ENCODE measurements around the gene CCDC90B.
"Not testable (repeated sequence)": the region's sequence is repeated elsewhere in the genome, so short reads cannot be mapped to it uniquely, and the experiment has no call there.

CCDC90B gene

DNA sequence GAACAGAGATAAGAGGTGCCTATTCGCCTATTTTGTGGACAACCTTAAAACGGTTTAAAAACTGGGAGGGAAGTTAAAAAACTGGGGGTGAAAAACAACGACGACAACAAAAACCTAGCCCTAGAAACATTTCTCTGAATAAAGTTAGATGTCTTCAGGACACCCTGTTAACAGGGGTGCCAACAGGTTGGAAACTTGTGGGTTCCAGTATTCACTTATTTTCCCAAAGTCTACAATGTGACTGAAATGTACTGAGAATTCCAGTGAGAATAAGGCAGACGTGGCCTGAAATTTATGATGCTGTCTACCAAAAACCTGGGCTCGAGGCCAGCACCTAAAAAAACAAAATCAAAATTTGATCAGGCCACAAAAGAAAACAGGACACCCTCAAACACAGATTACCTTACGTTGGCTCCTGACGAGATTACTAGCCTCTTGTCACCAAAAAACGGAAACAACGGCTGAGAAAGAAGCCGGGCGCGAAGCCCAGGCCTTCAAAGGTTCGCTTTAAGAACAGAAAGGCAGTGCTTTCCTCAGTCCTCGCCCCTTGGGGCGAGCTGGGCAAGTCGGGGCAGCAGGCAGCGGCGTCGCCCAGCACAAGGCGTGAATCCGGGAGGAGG is 906 bp downstream of the CCDC90B start:
- no peak for DNase-seq

DNA sequence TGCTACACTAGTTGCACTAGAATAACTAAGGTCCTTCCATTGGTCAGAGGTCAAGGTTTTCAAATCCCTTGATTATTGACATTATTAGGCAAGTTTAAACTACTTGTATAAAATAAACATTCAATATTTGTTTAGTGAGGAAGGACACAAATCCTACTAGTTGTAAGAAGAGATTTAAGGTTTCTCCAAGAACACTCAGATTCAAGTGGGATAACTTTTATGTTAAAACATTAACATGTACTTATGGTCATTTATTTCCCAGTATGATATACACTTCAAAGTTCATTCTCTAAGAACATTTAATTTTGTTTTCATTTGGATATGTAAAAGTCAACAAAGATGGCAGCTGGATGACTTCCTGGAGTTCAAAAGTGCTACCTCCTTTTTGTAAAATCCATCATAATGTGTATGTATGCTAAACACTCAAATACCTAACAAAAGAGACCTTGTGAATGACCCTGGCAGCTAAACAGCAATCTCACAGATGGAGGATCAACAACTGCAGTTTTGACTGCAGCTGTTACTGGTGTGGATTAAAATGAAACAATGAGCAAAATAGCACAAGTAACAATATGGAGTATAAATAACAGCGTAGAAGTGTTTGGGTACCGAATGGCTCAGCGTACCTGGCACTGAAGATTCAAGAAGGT is 1.5 kb downstream of the CCDC90B start:
- no peak for DNase-seq

DNA sequence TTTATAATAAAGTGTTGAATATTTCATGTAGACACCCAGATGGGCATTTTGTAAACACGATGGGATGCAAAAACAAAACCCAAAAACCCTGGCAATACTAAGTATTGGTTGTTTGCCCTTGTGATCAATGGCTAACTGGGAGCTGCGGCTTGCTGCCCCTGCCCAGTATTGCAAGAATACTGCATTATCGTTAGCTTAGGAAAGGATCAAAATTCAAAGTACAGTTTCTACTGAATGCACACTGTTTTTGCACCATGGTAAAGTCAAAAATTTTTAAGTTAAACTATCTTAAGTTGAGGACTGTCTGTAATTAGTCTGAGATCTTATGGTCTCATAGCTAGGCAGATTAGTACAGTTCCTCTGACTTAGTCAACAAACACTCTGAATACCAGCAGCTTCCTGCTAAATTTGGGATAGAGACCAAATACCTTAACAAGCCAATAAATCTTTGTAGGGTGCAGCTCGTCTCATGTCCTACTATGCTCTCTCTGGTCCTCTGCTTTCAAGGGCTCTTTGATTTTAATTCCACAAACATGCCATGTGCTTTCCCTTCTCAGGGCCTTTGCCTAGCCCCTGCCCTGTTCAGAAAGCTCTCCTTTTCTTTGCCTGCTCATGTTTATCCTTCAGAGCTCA is 4.0 kb downstream of the CCDC90B start:
- DNase-seq = no peak

DNA sequence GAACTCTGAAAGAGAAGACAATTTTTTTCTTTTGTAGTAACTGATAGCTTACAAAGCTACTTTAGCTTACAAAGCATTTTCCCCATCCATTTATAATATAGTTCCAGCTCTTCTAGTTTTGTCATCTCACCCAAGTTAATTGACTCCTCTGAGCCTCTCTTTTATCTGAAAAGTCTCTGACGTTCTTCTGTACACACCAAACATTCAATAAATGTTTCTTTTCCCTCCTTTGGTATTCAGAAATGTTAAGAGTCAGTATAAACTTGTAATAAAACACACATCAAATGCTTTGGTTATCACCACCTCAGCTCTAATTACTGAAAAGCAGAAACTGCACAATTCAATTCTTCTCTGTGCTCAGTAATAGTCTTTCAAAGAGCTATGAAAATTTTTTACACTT is 5.9 kb downstream of the CCDC90B start:
- no peak for DNase-seq

DNA sequence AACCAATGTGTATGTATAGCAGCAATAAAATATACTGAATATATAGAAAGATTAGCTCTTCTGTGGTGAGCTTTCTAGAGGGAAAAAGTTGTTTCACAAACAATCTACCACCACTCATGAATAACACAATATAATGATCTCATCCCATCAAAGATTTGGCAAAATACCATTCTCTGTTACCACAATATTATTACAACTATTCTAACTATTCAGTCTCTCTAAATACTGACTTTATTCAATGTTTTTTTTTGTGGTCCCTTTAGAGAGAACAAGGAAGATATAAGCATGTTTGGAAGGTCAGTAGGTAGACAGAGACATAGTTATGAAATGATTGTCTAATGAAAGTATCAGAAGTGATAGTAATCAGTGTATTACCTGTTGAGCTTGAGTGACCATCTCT is 7.8 kb downstream of the CCDC90B start:
- DNase-seq = no peak

DNA sequence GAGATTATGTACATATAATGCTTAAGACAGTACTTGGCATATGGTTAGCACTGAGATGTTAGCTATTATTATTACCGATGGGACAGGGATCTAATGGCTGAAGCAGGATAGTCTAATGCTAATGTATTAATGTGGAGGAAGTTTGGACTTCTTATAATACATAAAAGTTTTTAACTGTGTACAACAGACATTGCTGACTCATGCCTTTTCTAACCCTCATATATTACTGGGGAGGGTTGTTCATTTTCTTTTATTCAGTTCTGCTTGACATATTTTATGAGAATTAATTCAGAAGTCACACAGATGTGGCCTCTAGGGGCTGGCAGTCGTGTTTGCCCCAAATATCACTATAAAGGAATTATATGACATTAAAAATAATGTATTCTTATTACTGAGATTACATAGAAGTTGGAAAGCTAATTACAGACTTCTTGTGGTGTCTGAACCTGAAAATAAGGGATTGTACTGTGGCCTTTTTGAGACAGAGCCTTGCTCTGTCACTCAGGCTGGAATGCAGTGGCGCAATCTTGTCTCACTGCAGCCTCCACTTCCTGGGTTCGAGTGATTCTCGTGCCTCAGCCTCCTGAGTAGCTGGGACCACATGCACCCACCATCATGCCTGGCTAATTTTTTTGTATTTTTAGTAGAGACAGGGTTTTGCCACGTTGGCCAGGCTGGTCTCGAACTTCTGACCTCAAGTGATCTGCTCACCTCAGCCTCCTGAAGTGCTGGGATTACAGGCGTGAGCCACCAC is 10.1 kb downstream of the CCDC90B start:
- no peak for DNase-seq

DNA sequence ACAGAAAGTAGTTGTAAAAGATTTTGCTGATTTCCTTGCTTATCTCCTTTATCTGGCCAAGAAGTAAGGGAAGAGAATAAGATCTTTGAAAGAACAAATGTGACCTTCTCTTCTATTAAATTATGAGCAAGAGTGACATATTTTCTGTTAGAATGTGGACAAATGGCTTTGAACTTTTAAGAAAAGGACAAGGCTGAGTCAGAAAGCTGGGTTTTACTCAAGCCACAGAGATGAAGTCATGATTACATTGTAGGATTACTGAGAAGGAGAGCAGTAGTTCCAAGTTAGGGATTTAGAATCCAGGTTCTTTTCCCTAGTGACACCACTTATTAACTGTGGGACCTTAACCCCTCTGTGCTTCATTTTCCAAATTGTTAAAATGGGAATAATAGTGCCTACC is 13.5 kb downstream of the CCDC90B start:
- DNase-seq = no peak

DNA sequence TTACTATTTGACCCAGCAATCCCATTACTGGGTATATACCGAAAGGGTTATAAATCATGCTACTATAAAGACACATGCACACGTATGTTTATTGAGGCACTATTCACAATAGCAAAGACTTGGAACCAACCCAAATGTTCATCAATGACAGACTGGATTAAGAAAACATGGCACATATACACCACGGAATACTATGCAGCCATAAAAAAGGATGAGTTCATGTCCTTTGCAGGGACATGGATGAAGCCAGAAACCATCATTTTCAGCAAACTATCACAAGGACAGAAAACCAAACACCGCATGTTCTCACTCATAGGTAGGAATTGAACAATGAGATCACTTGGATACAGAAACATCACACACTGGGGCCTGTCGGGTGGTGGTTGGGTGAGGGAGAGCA is 14.4 kb downstream of the CCDC90B start:
- not testable (repeated sequence) for DNase-seq

DNA sequence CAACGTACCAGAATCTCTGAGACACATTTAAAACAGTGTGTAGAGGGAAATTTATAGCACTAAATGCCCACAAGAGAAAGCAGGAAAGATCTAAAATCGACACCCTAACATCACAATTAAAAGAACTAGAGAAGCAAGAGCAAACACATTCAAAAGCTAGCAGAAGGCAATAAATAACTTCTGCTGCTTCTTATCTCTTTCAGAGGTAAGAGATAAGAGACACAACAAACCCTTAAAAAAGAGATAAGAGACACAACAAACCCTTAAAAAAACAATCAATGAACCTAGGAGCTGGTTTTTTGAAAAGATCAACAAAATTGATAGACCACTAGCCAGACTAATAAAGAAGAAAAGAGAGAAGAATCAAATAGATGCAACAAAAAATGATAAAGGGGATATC is 17.1 kb downstream of the CCDC90B start:
- DNase-seq = not testable (repeated sequence)

DNA sequence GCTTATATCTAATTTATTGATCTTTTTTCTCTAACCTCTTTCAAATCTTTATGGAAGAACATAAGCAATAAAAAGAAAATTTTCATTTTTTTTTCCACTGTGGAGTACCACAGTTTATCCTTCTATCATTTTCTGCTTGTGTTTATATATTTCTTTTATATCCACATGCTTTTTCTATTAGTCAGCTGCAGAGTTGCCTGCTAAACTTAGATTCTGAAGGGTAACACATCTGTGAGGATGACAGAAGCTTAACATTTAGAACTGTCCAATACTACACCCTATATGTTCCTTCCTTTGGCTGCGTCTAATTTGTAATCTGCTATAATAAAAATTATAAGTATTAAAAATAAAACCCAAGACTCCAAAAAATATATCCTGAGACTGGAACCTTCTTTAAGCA is 20.8 kb downstream of the CCDC90B start:
- no peak for DNase-seq

DNA sequence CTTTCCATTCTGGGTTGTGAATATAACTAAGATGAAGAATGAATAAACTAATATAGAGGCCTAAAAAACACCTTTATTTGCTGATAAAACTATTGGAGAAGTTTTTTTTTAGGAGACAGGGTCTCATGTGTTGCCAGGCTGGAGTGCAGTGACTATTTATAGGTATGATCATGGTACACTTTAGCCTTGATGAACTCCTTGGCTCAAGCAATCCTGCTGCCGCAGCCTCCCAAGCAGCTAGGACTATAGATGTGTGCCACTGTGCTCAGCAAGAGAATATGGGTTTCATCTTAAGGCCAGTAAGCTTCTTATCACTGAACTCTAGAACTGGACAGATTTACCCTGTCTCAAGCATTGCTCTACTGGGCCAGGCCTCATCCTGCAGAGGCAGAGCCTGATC is 26.6 kb downstream of the CCDC90B start:
- DNase-seq = no peak

DNA sequence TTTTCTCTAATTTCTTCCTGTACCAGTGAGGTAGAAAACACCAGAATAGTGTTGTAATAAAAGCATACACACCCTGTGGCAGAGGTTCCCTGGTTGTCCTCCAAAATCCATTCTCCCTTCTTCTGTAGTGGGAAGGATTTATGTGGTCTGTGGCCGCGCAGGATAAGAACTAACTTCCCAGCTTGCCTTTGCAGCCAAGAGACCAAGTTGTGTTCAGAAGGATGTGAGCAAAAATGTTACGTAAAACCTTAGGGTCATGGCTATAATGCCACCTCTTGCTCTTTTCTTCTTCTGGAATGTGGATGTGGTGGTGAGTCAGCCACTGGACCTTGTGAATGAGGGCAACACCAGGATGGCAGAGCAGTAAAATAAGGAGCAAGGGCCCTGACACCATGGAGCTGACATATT is 28.4 kb downstream of the CCDC90B start:
- no peak for DNase-seq

DNA sequence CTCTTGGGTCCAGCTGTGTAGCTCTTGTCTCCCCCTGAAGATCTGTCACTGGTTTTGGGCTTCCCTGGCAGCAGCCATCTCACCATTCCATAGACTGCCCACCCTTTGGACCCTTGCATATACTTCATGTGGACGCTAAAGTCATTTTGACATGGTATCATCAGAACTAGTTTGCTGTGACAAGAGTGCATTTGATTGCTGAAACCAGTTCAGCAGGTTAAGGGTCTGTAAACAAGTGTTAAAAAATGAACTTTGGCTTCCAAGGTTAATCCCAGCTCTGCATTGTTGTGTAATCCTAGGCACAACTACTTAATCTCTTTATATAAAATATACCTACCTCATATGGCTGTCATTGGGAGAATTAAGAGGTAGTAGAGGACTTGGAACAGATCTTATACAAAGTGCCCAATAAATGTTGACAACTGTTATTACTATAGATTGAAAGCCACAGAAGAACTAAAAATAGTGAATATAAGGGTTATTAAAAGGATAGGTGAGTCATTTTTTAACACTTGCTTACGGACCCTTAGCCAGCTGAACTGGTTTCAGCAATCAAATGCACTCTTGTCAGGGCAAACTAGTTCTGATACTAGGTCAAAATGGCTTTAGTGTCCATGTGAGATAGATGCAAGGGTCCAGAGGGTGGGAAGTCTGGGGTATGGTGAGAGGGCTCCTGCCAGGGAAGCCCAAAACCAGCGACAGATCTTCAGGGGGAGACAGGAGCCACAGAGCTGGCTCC is 29.4 kb downstream of the CCDC90B start:
- no peak for DNase-seq

DNA sequence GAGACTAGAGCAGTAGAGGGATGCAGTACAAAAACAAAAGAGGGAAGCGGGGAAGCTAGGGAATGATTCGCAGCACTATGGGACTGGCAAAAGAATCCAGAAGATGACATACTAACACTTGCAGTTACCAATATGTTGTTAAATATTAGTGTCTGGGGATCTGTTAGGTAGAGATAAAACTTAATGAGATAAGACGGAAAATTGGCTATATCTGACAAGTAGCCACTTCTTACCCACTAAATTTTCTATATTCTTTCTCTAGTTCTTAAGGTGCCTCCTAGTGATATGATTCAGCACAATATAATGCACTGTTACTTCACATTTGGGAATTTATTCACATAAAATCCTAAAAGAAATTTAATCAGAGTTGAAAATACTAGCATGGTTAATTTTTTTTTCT is 30.8 kb downstream of the CCDC90B start:
- DNase-seq = no peak

DNA sequence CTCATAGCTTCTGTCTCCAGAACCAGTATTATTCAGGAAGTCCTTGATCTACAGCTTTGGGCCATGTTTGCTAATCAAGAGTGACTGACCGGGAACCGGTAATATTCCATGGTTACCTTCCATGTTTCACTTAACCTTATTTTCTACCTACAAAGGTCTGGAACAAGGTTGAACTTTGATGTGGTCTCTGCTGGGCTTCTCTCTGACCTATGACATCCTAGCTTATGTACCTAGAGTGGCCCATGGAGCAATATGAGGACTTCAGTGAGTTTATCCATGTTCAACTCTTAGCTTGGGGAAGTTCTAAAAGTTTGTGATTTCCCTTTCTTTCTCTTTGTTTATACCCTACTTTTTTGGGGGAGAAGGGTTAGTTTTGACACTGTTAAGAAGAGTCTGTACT is 33.2 kb downstream of the CCDC90B start:
- no peak for DNase-seq

DNA sequence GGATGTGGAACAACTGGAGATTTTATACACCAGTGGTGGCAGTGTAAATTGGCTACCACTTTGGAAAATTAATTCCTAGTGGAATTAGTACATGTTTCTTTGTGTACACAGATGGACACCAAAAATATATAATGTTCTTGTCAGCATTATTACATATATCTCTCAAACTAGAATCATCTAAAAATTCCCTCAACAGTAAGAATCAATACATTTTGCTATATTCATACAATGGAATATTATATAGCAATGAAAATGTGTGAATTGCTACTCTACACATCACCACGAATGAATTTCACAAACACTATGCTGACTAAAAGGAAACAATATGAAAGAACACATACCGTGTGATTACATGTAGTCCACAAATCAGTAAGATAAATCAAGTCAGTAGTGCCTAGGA is 33.9 kb downstream of the CCDC90B start:
- no peak for DNase-seq

DNA sequence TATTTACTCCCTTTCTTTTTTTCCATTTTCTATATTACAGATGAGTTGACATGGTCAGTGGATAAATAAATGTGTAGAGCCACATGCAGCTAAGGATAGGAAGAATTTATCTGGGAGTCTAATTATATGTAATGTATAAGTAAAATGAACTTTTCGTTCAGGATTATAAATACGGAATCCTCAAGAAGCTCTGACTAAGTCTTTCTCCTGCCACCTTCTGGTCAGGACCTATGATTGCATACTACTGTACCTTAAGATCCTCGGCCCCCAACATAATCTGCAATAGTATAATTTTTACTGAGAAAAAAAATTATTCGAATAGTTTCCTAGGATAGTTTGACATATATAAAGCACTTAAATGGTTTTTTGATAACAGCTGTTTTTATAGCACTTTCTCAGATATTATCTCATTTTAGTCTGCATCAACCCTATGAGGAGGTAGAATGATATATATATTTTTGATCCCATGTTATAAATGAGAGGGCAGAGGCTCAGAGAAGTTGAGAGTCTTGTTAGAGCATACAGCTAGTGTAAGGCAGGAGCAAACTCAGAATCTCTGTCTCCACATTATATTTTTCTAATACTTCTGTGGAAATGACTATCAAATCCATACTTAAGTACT is 36.1 kb downstream of the CCDC90B start:
- no peak for DNase-seq

DNA sequence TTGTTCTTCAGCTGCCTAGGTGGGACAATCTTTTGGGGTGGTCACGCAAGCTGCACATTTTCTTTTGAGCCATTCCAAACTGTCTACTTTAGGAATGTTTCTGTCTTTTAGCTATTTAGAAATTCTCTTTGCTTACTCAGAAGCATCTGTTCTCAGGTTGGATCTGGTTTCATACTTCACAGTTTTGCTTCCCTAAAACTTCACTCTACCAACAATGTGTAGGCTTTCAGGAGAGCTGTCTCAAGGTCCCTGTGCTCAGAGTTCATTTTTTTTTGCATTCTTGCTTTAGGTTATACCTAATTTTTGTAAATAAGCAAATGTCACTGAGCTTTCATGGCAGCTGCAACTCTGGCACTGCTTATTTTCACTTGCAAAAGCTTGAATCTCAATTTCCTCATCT is 36.7 kb downstream of the CCDC90B start:
- DNase-seq = no peak

DNA sequence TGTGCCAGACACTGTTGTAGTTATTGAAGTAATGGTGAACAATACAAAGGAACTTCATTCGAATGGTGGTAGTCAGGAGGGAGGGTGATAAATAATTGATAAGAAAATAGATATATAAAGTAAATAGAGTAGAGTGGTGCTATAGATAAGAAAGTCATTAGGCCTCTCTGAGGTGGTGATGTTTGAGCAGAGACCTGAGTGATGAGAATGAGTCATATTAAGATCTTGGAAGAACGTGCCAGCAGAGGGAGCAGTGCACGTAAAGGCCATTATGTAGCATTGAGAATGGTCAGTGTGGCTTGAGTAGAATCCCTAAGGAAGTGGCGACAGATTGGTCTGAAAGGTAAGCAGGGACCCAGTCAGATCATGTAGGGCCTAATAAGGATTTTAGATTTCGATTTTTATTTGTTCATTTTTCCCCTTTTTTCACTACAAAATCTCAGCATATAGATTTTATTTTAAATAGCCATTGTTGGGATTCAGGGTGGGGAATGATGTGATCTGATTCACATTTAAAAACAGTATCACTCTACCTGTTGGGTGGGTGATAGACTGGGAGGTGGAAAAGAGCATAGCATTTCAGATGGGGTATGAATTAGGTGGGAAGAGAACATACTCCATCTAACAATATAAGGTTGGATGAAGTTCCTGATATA is 44.7 kb downstream of the CCDC90B start:
- no peak for DNase-seq

DNA sequence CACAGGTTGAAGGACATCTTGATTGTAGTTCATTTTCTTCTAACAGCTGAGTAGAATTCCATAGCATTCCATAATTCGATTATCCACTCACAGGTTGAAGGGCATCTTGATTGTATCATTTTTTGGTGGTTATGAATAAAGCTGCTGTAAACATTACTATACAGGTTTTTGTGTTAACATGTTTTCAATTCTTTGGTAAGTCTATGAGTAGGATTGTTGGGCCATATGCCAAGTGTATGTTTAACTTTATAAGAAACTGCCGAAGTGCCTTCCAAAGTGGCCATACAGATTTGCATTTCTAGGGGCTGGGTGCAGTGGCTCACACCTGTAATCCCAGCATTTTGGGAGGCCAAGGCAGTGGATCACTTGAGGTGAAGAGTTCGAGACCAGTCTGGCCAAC is 48.1 kb downstream of the CCDC90B start:
- no peak for DNase-seq

DNA sequence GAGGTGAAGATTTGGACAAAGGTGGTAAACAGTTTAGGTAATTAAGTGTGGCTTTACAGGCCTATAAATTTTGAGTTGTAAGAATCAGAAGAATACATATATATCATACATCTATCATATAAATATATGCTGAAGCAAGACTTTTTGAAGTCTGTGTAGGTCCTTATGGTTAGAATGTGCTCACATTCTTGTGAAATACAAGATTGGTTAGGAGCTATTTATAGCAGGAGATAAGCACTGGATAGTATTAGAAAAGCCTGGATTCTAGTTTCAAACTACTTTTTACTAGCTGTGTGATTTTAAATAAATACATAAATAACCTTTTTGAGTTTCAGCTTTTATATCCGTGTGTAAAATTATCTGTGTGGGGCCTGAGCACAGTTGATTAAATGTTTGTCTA is 50.3 kb downstream of the CCDC90B start:
- DNase-seq = no peak

DNA sequence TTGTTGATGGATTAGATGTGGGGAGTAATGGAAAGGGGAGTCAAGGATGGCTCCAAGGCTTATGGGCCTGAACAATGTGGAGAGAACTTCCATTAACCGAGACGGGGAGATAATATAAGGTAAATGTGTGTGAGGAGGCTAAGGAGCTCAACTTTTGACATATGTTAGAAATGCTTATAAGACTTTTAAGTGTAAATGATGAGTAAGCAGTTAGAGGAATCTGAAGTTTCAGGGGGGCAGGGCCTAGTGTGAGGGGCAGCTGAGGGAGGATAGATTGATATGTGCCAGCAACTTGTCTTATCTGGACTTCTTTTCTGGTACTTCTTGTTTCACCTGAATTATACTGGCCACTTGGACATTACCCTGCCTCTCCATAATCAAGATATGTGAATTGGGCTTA is 62.7 kb downstream of the CCDC90B start:
- DNase-seq = no peak

Measured in activated CD8-positive, alpha-beta memory T cell treated with anti-CD3 and anti-CD28 coated beads for 24 hours (primary cell).